ENCODE results near the gene DNAH3. TPM values are rescaled to one million over a fixed set of nuclear protein-coding genes. Genes with fewer than 3 reads are reported as not detected.
"Not testable (repeated sequence)": the region's sequence is repeated elsewhere in the genome, so short reads cannot be mapped to it uniquely, and the experiment has no call there.

Gene DNAH3
- 0.04 TPM for polyA plus RNA-seq (2013, experiment 1 of 2; ENCODE audit: insufficient read length)
- polyA plus RNA-seq (2013, experiment 2 of 2; ENCODE audit: insufficient read length), result not detected

- peak; percentile 10 for DNase-seq
These were observed at the start of gene DNAH3 for GRCh38 chr16:21150375-21151001. Gene DNAH3 (minus strand): TSS chr16:21150846. CDS start chr16:21150319, 527 bp downstream.

GRCh38 chr16:21199607-21200218, 49.1 kb upstream of the DNAH3 start:
- DNase-seq, result no peak

- DNase-seq, result no peak
These were observed 47.0 kb upstream of the DNAH3 start for GRCh38 chr16:21197621-21198020.

GRCh38 chr16:21197112-21197511, 46.5 kb upstream of the DNAH3 start:
- DNase-seq, result no peak

- DNase-seq, result not testable (repeated sequence)
These were observed 44.7 kb upstream of the DNAH3 start for GRCh38 chr16:21195330-21195729.

GRCh38 chr16:21194771-21195301, 44.2 kb upstream of the DNAH3 start:
- DNase-seq, result peak; percentile 52

GRCh38 chr16:21192991-21193390, 42.3 kb upstream of the DNAH3 start:
- no peak for DNase-seq

GRCh38 chr16:21190599-21190998, 40.0 kb upstream of the DNAH3 start:
- DNase-seq, result peak; percentile 78

- DNase-seq, result no peak
These were observed 39.4 kb upstream of the DNAH3 start for GRCh38 chr16:21190013-21190412.

- DNase-seq, result no peak
These were observed 38.7 kb upstream of the DNAH3 start for GRCh38 chr16:21189311-21189710.

- DNase-seq, result no peak
These were observed 35.7 kb upstream of the DNAH3 start for GRCh38 chr16:21186326-21186691.

- no peak for DNase-seq
These were observed 35.1 kb upstream of the DNAH3 start for GRCh38 chr16:21185659-21186325.

- no peak for DNase-seq
These were observed 34.2 kb upstream of the DNAH3 start for GRCh38 chr16:21184834-21185233.

GRCh38 chr16:21183995-21184394, 33.3 kb upstream of the DNAH3 start:
- DNase-seq, result no peak

- no peak for DNase-seq
These were observed 29.3 kb upstream of the DNAH3 start for GRCh38 chr16:21179983-21180365.

- DNase-seq, result no peak
These were observed 28.7 kb upstream of the DNAH3 start for GRCh38 chr16:21179126-21179982.

GRCh38 chr16:21175397-21175796, 24.8 kb upstream of the DNAH3 start:
- DNase-seq, result no peak

- no peak for DNase-seq
These were observed 22.0 kb upstream of the DNAH3 start for GRCh38 chr16:21172650-21173049.

GRCh38 chr16:21170116-21170515, 19.5 kb upstream of the DNAH3 start:
- not testable (repeated sequence) for DNase-seq

- peak; percentile 26 for DNase-seq
These were observed 18.8 kb upstream of the DNAH3 start for GRCh38 chr16:21169249-21169981.

- DNase-seq, result no peak
These were observed 17.4 kb upstream of the DNAH3 start for GRCh38 chr16:21167929-21168602.

Measured in fibroblast of skin of scalp (primary cell).